HPDE6-E6E7 (cell line): ENCODE measurements around the gene KIAA2012.

Experiments used
- DNase-seq: peaks from one replicate; pipeline ENCODE4 v3.0.0; 2011; ENCODE audit warnings: missing footprints; ENCODE audit errors: extremely low spot score

KIAA2012 gene

GRCh38 chr2:202072737-202073401, at the start of gene KIAA2012:
TSS of gene KIAA2012 (plus strand) at chr2:202073255. CDS start at chr2:202073628, 373 bp downstream.
- DNase-seq, result no peak

- DNase-seq, result no peak
Measured at GRCh38 chr2:202023904-202024266, 49.2 kb upstream of the KIAA2012 start.

- no peak for DNase-seq
Measured at GRCh38 chr2:202024871-202025270, 48.2 kb upstream of the KIAA2012 start.

- DNase-seq, result no peak
Measured at GRCh38 chr2:202025816-202026215, 47.2 kb upstream of the KIAA2012 start.

- DNase-seq, result no peak
Measured at GRCh38 chr2:202026507-202026906, 46.5 kb upstream of the KIAA2012 start.

GRCh38 chr2:202030691-202031090, 42.4 kb upstream of the KIAA2012 start:
- DNase-seq, result no peak

GRCh38 chr2:202031246-202031951, 41.7 kb upstream of the KIAA2012 start:
- DNase-seq, result no peak

- peak; percentile 36 for DNase-seq
Measured at GRCh38 chr2:202032846-202033316, 40.2 kb upstream of the KIAA2012 start.

- DNase-seq, result peak; percentile 79
Measured at GRCh38 chr2:202033317-202034248, 39.5 kb upstream of the KIAA2012 start, which contains the start of gene FZD7. TSS of gene FZD7 (plus strand) at chr2:202033855. CDS start at chr2:202034648, 793 bp downstream.

- peak; percentile 11 for DNase-seq
Measured at GRCh38 chr2:202034249-202035088, 38.6 kb upstream of the KIAA2012 start.

GRCh38 chr2:202035089-202035940, 37.7 kb upstream of the KIAA2012 start:
- no peak for DNase-seq

GRCh38 chr2:202035941-202036372, 37.1 kb upstream of the KIAA2012 start:
- no peak for DNase-seq

- DNase-seq, result no peak
Measured at GRCh38 chr2:202036601-202037037, 36.4 kb upstream of the KIAA2012 start.

- no peak for DNase-seq
Measured at GRCh38 chr2:202037086-202037485, 36.0 kb upstream of the KIAA2012 start.

GRCh38 chr2:202038471-202039277, 34.4 kb upstream of the KIAA2012 start:
- DNase-seq, result peak; percentile 29

- no peak for DNase-seq
Measured at GRCh38 chr2:202039278-202040078, 33.6 kb upstream of the KIAA2012 start.

- DNase-seq, result no peak
Measured at GRCh38 chr2:202040079-202040844, 32.8 kb upstream of the KIAA2012 start.

- no peak for DNase-seq
Measured at GRCh38 chr2:202042444-202042843, 30.6 kb upstream of the KIAA2012 start.
